ENCODE measurements around the gene COX20.
"Not testable (repeated sequence)": the region's sequence is repeated elsewhere in the genome, so short reads cannot be mapped to it uniquely, and the experiment has no call there.

Gene COX20

GRCh38 chr1:244822878-244823277 lies 12.6 kb upstream of the COX20 start:
- no peak for DNase-seq (ENCODE audit: low read depth)

GRCh38 chr1:244826712-244827111 lies 8.7 kb upstream of the COX20 start:
- no peak for DNase-seq (ENCODE audit: low read depth)

- DNase-seq (ENCODE audit: low read depth) = no peak
These were observed 4.8 kb upstream of the COX20 start for GRCh38 chr1:244830639-244831038.

- not testable (repeated sequence) for DNase-seq (ENCODE audit: low read depth)
These were observed 2.2 kb upstream of the COX20 start for GRCh38 chr1:244833260-244833659.

GRCh38 chr1:244833734-244834542 lies 1.5 kb upstream of the COX20 start:
- DNase-seq (ENCODE audit: low read depth) = no peak

- DNase-seq (ENCODE audit: low read depth) = peak; percentile 58
These were observed 749 bp upstream of the COX20 start for GRCh38 chr1:244834543-244835275.

- DNase-seq (ENCODE audit: low read depth) = no peak
These were observed 670 bp downstream of the COX20 start for GRCh38 chr1:244836135-244836521.

- DNase-seq (ENCODE audit: low read depth) = no peak
These were observed 1.1 kb downstream of the COX20 start for GRCh38 chr1:244836584-244836983.

GRCh38 chr1:244837597-244838258 lies 2.3 kb downstream of the COX20 start:
- no peak for DNase-seq (ENCODE audit: low read depth)

GRCh38 chr1:244839656-244840055 lies 4.2 kb downstream of the COX20 start:
- DNase-seq (ENCODE audit: low read depth) = no peak

GRCh38 chr1:244840219-244840794 lies 4.8 kb downstream of the COX20 start:
- DNase-seq (ENCODE audit: low read depth) = no peak

GRCh38 chr1:244841273-244841927 lies 5.9 kb downstream of the COX20 start:
- no peak for DNase-seq (ENCODE audit: low read depth)

GRCh38 chr1:244843148-244843978 lies 7.9 kb downstream of the COX20 start:
- DNase-seq (ENCODE audit: low read depth) = no peak

- no peak for DNase-seq (ENCODE audit: low read depth)
These were observed 9.0 kb downstream of the COX20 start for GRCh38 chr1:244844155-244845121.

- DNase-seq (ENCODE audit: low read depth) = no peak
These were observed 11.2 kb downstream of the COX20 start for GRCh38 chr1:244846653-244847052.

GRCh38 chr1:244849189-244849866 lies 13.9 kb downstream of the COX20 start:
- DNase-seq (ENCODE audit: low read depth) = no peak

GRCh38 chr1:244850099-244850852 lies 14.8 kb downstream of the COX20 start:
- DNase-seq (ENCODE audit: low read depth) = no peak

GRCh38 chr1:244850896-244851295 lies 15.4 kb downstream of the COX20 start:
- no peak for DNase-seq (ENCODE audit: low read depth)
